Measurements from ENCODE around the gene IL17F.

The IL17F gene

GRCh38 chr6:52244400-52244799 is at the start of gene IL17F:
Gene IL17F, minus strand, starts transcription at chr6:52244500. Its CDS starts 71 bp downstream, at chr6:52244429.
- Mint-ChIP-seq H3K4me1 (no peaks in the 10 kb centered on the region), H3K36me3 (ENCODE audit: low read depth) (no peaks in the 10 kb centered on the region), H3K9me3 (no peaks in the 10 kb centered on the region), H3K27ac (no peak within 1 kb of the TSS), H3K27me3 (ENCODE audit: low read depth) (peaks cover 3% of the 10 kb centered on the region), H3K4me3 (no peak within 1 kb of the TSS)
- TF ChIP-seq CTCF (IDR thresholded peaks at IDR 0.05; ENCODE audit: unreplicated experiment in 3 of 3) = no peak

- no peaks in the 10 kb centered on the region for H3K36me3 Mint-ChIP-seq (ENCODE audit: low read depth)
- TF ChIP-seq CTCF (IDR thresholded peaks at IDR 0.05; ENCODE audit: unreplicated experiment in 3 of 3) = no peak
- H3K27ac Mint-ChIP-seq = peak overlapping the region; percentile 1 to 84 (median 71)
- H3K27me3 Mint-ChIP-seq (ENCODE audit: low read depth) = no peaks in the 10 kb centered on the region
- H3K9me3 Mint-ChIP-seq = peaks cover 3% of the 10 kb centered on the region
- no peak overlapping the region for H3K4me3 Mint-ChIP-seq
- peaks cover 6% of the 10 kb centered on the region for H3K4me1 Mint-ChIP-seq
Observed at GRCh38 chr6:52293067-52293466, 48.8 kb upstream of the IL17F start.

- Mint-ChIP-seq H3K27me3 (ENCODE audit: low read depth) (no peaks in the 10 kb centered on the region), H3K4me3 (no peak overlapping the region), H3K9me3 (no peaks in the 10 kb centered on the region), H3K36me3 (ENCODE audit: low read depth) (no peaks in the 10 kb centered on the region), H3K27ac (no peak overlapping the region), H3K4me1 (peaks cover 12% of the 10 kb centered on the region)
- TF ChIP-seq CTCF (IDR thresholded peaks at IDR 0.05; ENCODE audit: unreplicated experiment in 3 of 3) = no peak
Observed at GRCh38 chr6:52288841-52289240, 44.5 kb upstream of the IL17F start.

- Mint-ChIP-seq H3K36me3 (ENCODE audit: low read depth) (peaks cover 2% of the 10 kb centered on the region), H3K4me1 (peaks cover 16% of the 10 kb centered on the region), H3K4me3 (no peak overlapping the region), H3K27me3 (ENCODE audit: low read depth) (no peaks in the 10 kb centered on the region), H3K27ac (no peak overlapping the region), H3K9me3 (no peaks in the 10 kb centered on the region)
- no peak for TF ChIP-seq CTCF (IDR thresholded peaks at IDR 0.05; ENCODE audit: unreplicated experiment in 3 of 3)
Observed at GRCh38 chr6:52288216-52288615, 43.9 kb upstream of the IL17F start.

- peaks cover 12% of the 10 kb centered on the region for H3K36me3 Mint-ChIP-seq (ENCODE audit: low read depth)
- peak overlapping the region in 2 of 3 experiments; percentile 60 to 74 for H3K27ac Mint-ChIP-seq
- H3K27me3 Mint-ChIP-seq (ENCODE audit: low read depth) = no peaks in the 10 kb centered on the region
- H3K4me3 Mint-ChIP-seq = peak overlapping the region; percentile 63 to 79 (median 79)
- H3K4me1 Mint-ChIP-seq = peaks cover 18% of the 10 kb centered on the region
- TF ChIP-seq CTCF (IDR thresholded peaks at IDR 0.05; ENCODE audit: unreplicated experiment in 3 of 3) = peak; percentile 57 to 70 (median 60)
- no peaks in the 10 kb centered on the region for H3K9me3 Mint-ChIP-seq
Observed at GRCh38 chr6:52286798-52287432, 42.6 kb upstream of the IL17F start.
